ENCODE measurements around the gene COQ2.

GRCh38 chr4:83267830-83268475 is 16.6 kb downstream of the COQ2 start:
- TF ChIP-seq POLR2A (IDR thresholded peaks at IDR 0.05) = no peak
- no peak for TF ChIP-seq CTCF (IDR thresholded peaks at IDR 0.05)

All from heart left ventricle (tissue), 13 donors.